D341Med (cell line): ENCODE measurements around the gene USP2.
A peak's percentile ranks its signal among the peaks of the same experiment; 100 is the strongest.

Source experiments
- DNase-seq: peaks from one replicate; pipeline ENCODE4 v3.0.0; 2012; ENCODE audit warnings: low spot score

USP2 gene

GRCh38 chr11:119381181-119381988 lies at the start of gene USP2:
Gene USP2 (minus strand): TSS chr11:119381690. CDS start chr11:119373480, 8,210 bp downstream.
- peak; percentile 97 for DNase-seq

- no peak for DNase-seq
Observed at GRCh38 chr11:119427279-119427678, 45.8 kb upstream of the USP2 start.

- DNase-seq: no peak
Observed at GRCh38 chr11:119426142-119426541, 44.7 kb upstream of the USP2 start.

GRCh38 chr11:119424775-119425174 lies 43.3 kb upstream of the USP2 start:
- DNase-seq: no peak

GRCh38 chr11:119424276-119424675 lies 42.8 kb upstream of the USP2 start:
- DNase-seq: no peak

GRCh38 chr11:119423509-119424254 lies 42.2 kb upstream of the USP2 start:
- no peak for DNase-seq

GRCh38 chr11:119422809-119423508 lies 41.5 kb upstream of the USP2 start, which contains the start of gene THY1:
Gene THY1 (minus strand): TSS chr11:119423172. CDS start chr11:119420905, 2,267 bp downstream.
- no peak for DNase-seq

- DNase-seq: no peak
Observed at GRCh38 chr11:119421941-119422808, 40.7 kb upstream of the USP2 start.

GRCh38 chr11:119421351-119421750 lies 39.9 kb upstream of the USP2 start:
- DNase-seq: no peak

GRCh38 chr11:119420631-119421030 lies 39.1 kb upstream of the USP2 start:
- no peak for DNase-seq

- DNase-seq: no peak
Observed at GRCh38 chr11:119419834-119420492, 38.5 kb upstream of the USP2 start.

- DNase-seq: no peak
Observed at GRCh38 chr11:119419246-119419645, 37.8 kb upstream of the USP2 start.

GRCh38 chr11:119418759-119419158 lies 37.3 kb upstream of the USP2 start:
- DNase-seq: no peak

GRCh38 chr11:119417726-119418540 lies 36.4 kb upstream of the USP2 start:
- no peak for DNase-seq

GRCh38 chr11:119416606-119417580 lies 35.4 kb upstream of the USP2 start:
- DNase-seq: no peak

- no peak for DNase-seq
Observed at GRCh38 chr11:119415966-119416365, 34.5 kb upstream of the USP2 start.

- no peak for DNase-seq
Observed at GRCh38 chr11:119415517-119415916, 34.0 kb upstream of the USP2 start.

GRCh38 chr11:119414734-119415133 lies 33.2 kb upstream of the USP2 start:
- DNase-seq: no peak

- no peak for DNase-seq
Observed at GRCh38 chr11:119414321-119414720, 32.8 kb upstream of the USP2 start.
